Mucosa of descending colon (tissue), 3 donors: Measurements from ENCODE around the gene DDR2. TPM values are rescaled to one million over a fixed set of nuclear protein-coding genes. Genes with fewer than 3 reads are reported as not detected.

ENCODE experiments used
- ATAC-seq: fragments of 200-7000 bp; cut with Tn5 transposase; one replicate; pipeline ENCODE4 v1.9.1; 2020; ENCODE audit warnings: mild to moderate bottlenecking, moderate library complexity
- DNase-seq, 3 donors: peaks; one replicate each; pipeline ENCODE4 v3.0.0-alpha.2; 2020
- H3K36me3 ChIP-seq: fragments of 200-600 bp; one replicate; pipeline ENCODE4 v1.8.0; 2021; ENCODE audit warnings: low read depth, mild to moderate bottlenecking
- H3K4me1 ChIP-seq: fragments of 200-600 bp; one replicate; pipeline ENCODE4 v1.8.0; 2021; ENCODE audit warnings: low read depth, mild to moderate bottlenecking
- H3K4me3 ChIP-seq: fragments of 200-600 bp; one replicate; pipeline ENCODE4 v1.8.0; 2021; ENCODE audit warnings: mild to moderate bottlenecking
- H3K9me3 ChIP-seq: fragments of 200-600 bp; one replicate; pipeline ENCODE4 v1.8.0; 2021; ENCODE audit warnings: mild to moderate bottlenecking
- CTCF ChIP-seq: fragments of 200-600 bp; IDR thresholded peaks from one replicate; pipeline ENCODE4 v1.8.0; 2022; ENCODE audit warnings: antibody characterized with exemption, mild to moderate bottlenecking
- intact Hi-C, 2 donors: fragments of 100-400 bp; cut with DNase I in 1 of 2; cut with micrococcal nuclease in 1 of 2; formaldehyde crosslinking; loops; one replicate each; pipeline versions ENCODE4 v1.11.0 to v1.11.1; 2022; cut with DNase I, micrococcal nuclease
- total RNA-seq, 3 donors: library from RNA; stranded (reverse); fragmentation: NEBNext Ultra II Directional in 2 of 3; extraction: Animal tissue kit (Norgen Biotek cat#: 25700) in 2 of 3; gene quantifications; one replicate each; pipeline versions ENCODE4 v1.2.1 to v1.2.4, GENCODE V29; 2021 to 2023
- donor health status: DM: no; HTN: no; CAD: no; lungs with moderate emphysema.
- donor health status: DM: no; HTN: no; CAD: no.
- donor health status: DM: no; HTN: yes; CAD: no.

Gene DDR2
- total RNA-seq, 3 donors from 2014 or later = 13.3 to 203 (median 28.0) TPM

GRCh38 chr1:162688931-162689330, 56.7 kb downstream of the DDR2 start:
- H3K4me3 ChIP-seq = no peak overlapping the region
- H3K9me3 ChIP-seq = no peaks in the 10 kb centered on the region
- DNase-seq (no peak), ATAC-seq (no peak)
- peaks cover 2% of the 10 kb centered on the region for H3K4me1 ChIP-seq
- no peaks in the 10 kb centered on the region for H3K36me3 ChIP-seq
- no peak for TF ChIP-seq CTCF
- intact Hi-C loops = no loop called here

- H3K9me3 ChIP-seq = no peaks in the 10 kb centered on the region
- intact Hi-C loops = no loop called here
- ATAC-seq (no peak), DNase-seq (no peak)
- H3K4me3 ChIP-seq = no peak overlapping the region
- peaks cover 2% of the 10 kb centered on the region for H3K4me1 ChIP-seq
- H3K36me3 ChIP-seq = no peaks in the 10 kb centered on the region
- TF ChIP-seq CTCF = no peak
Measured at GRCh38 chr1:162689745-162690671, 57.7 kb downstream of the DDR2 start.

- intact Hi-C loops = no loop called here
- no peaks in the 10 kb centered on the region for H3K9me3 ChIP-seq
- ATAC-seq (peak; percentile 64), DNase-seq (no peak)
- no peaks in the 10 kb centered on the region for H3K36me3 ChIP-seq
- H3K4me1 ChIP-seq = peaks cover 2% of the 10 kb centered on the region
- H3K4me3 ChIP-seq = no peak overlapping the region
- TF ChIP-seq CTCF = no peak
Measured at GRCh38 chr1:162690672-162691434, 58.6 kb downstream of the DDR2 start.

- Histone ChIP-seq H3K4me1 (peaks cover 8% of the 10 kb centered on the region), H3K36me3 (no peaks in the 10 kb centered on the region), H3K9me3 (no peaks in the 10 kb centered on the region), H3K4me3 (no peak overlapping the region)
- no peak for TF ChIP-seq CTCF
- no peak for DNase-seq
- ATAC-seq = no peak
- intact Hi-C loops = no loop called here
Measured at GRCh38 chr1:162691999-162692575, 59.8 kb downstream of the DDR2 start.

- intact Hi-C loops = no loop called here
- ATAC-seq (no peak), DNase-seq (no peak)
- no peak for TF ChIP-seq CTCF
- Histone ChIP-seq H3K9me3 (no peaks in the 10 kb centered on the region), H3K4me3 (no peak overlapping the region), H3K36me3 (no peaks in the 10 kb centered on the region), H3K4me1 (peaks cover 14% of the 10 kb centered on the region)
Measured at GRCh38 chr1:162694911-162695310, 62.6 kb downstream of the DDR2 start.
